H1 (cell line): ENCODE measurements around the gene DES. TPM values are rescaled to one million over a fixed set of nuclear protein-coding genes. Genes with fewer than 3 reads are reported as not detected.

ENCODE experiments used
- CTCF ChIA-PET: fragments of 300-600 bp; sonication (Branson Sonifier 250); formaldehyde crosslinking; loops from one replicate; lab custom pipeline; 2021; ENCODE audit not compliant: partially characterized antibody; lab: Charles Lee
- POLR2A ChIA-PET: fragments of 300-600 bp; sonication (Branson Sonifier 250); formaldehyde crosslinking; loops from one replicate; lab custom pipeline; 2021; ENCODE audit warnings: inconsistent platforms; ENCODE audit not compliant: partially characterized antibody; lab: Charles Lee
- DNase-seq, 2 experiments: peaks; one replicate each; pipeline versions ENCODE4 v3.0.0 to v3.0.0-alpha.2; 2010 to 2022; ENCODE audit warnings: low spot score in 2 of 2, low read depth in 1 of 2, mixed read lengths in 1 of 2
- FAIRE-seq: peaks from 2 replicates; lab custom pipeline; 2011; peaks lifted over from hg19 to GRCh38; lab: Jason Lieb, UNC
- H2AFZ ChIP-seq: 2 replicates; pipeline ENCODE4 v1.8.1; 2012; ENCODE audit warnings: low read length, inconsistent platforms
- H2AK5ac ChIP-seq: 2 replicates; pipeline ENCODE4 v1.6.1; 2013; ENCODE audit warnings: low read depth, low read length
- H2BK120ac ChIP-seq: replicated peaks from 2 replicates; pipeline ENCODE3; 2013; ENCODE audit warnings: low read depth, low read length, inconsistent platforms
- H2BK12ac ChIP-seq: 2 replicates; pipeline ENCODE4 v1.6.1; 2013; ENCODE audit warnings: low read depth, low read length
- H2BK15ac ChIP-seq: 2 replicates; pipeline ENCODE4 v1.6.1; 2013; ENCODE audit warnings: low read length
- H2BK20ac ChIP-seq: 2 replicates; pipeline ENCODE4 v1.6.1; 2013; ENCODE audit warnings: low read length
- H2BK5ac ChIP-seq: 2 replicates; pipeline ENCODE4 v1.6.1; 2013; ENCODE audit warnings: low read depth, low read length
- H3K14ac ChIP-seq: 2 replicates; pipeline ENCODE4 v1.6.1; 2013; ENCODE audit warnings: inconsistent platforms; ENCODE audit not compliant: insufficient read length
- H3K18ac ChIP-seq: 2 replicates; pipeline ENCODE4 v1.6.1; 2013; ENCODE audit warnings: low read length; ENCODE audit errors: extremely low read depth
- H3K23ac ChIP-seq: 2 replicates; pipeline ENCODE4 v1.6.1; 2013; ENCODE audit warnings: inconsistent platforms; ENCODE audit not compliant: insufficient read length
- H3K23me2 ChIP-seq: 2 replicates; pipeline ENCODE4 v1.6.1; 2013; ENCODE audit warnings: low read depth, low read length
- H3K27ac ChIP-seq: 2 replicates; pipeline ENCODE4 v1.6.1; 2011; ENCODE audit warnings: low read depth, low read length, inconsistent platforms
- H3K27me3 ChIP-seq, 4 experiments: replicated peaks in 1 of 4; 1 replicate in 1 of 4; 2 replicates in 3 of 4; pipeline versions ENCODE4 v1.6.1 to v1.8.1; 2011 to 2013; ENCODE audit warnings: low read length in 3 of 4, mild to moderate bottlenecking in 3 of 4, inconsistent platforms in 2 of 4, mixed read lengths in 2 of 4, moderate library complexity in 1 of 4; ENCODE audit not compliant: control insufficient read depth in 3 of 4, insufficient read depth in 3 of 4; ENCODE audit errors: extremely low read depth in 1 of 4
- H3K36me3 ChIP-seq, 4 experiments: 2 replicates each; pipeline versions ENCODE4 v1.6.1 to v1.8.1; 2011 to 2013; ENCODE audit warnings: mild to moderate bottlenecking in 4 of 4, low read length in 3 of 4, moderate library complexity in 2 of 4, control low read depth in 1 of 4, inconsistent platforms in 1 of 4; ENCODE audit not compliant: insufficient read depth in 4 of 4, control insufficient read depth in 2 of 4
- H3K4ac ChIP-seq: replicated peaks from 2 replicates; pipeline ENCODE3; 2013; ENCODE audit warnings: low read length, low read depth, mixed read lengths, inconsistent platforms; ENCODE audit not compliant: insufficient read length
- H3K4me1 ChIP-seq, 4 experiments: replicated peaks in 1 of 4; 1 replicate in 1 of 4; 2 replicates in 3 of 4; pipeline versions ENCODE4 v1.6.1 to v1.8.1; 2011 to 2013; ENCODE audit warnings: low read length in 3 of 4, inconsistent platforms in 2 of 4, mixed read lengths in 1 of 4; ENCODE audit not compliant: insufficient read depth in 4 of 4, control insufficient read depth in 3 of 4
- H3K4me2 ChIP-seq, 2 experiments: 2 replicates each; pipeline versions ENCODE4 v1.6.1 to v1.8.1; 2011 to 2013; ENCODE audit warnings: low read depth in 2 of 2, low read length in 2 of 2, control low read depth in 1 of 2, inconsistent platforms in 1 of 2, mild to moderate bottlenecking in 1 of 2; ENCODE audit not compliant: insufficient read depth in 1 of 2
- H3K4me3 ChIP-seq, 4 experiments: fragments of 200-600, 300-600 bp in 1 of 4; sonication (generic), shearing (Covaris generic), sonication (Bioruptor Twin) in 1 of 4; 2 replicates each; pipeline versions ENCODE4 v1.5.1 to v1.8.1; 2011 to 2016; ENCODE audit warnings: low read length in 4 of 4, low read depth in 3 of 4, control low read depth in 2 of 4, inconsistent platforms in 2 of 4, mild to moderate bottlenecking in 2 of 4, mixed read lengths in 1 of 4, moderate library complexity in 1 of 4; ENCODE audit not compliant: insufficient read depth in 2 of 4; ENCODE audit errors: extremely low read depth in 1 of 4
- H3K56ac ChIP-seq: replicated peaks from 2 replicates; pipeline ENCODE3; 2013; ENCODE audit warnings: low read depth, mild to moderate bottlenecking, mixed read lengths, low read length, inconsistent platforms; ENCODE audit not compliant: insufficient read length
- H3K79me1 ChIP-seq: 2 replicates; pipeline ENCODE4 v1.6.1; 2013; ENCODE audit warnings: low read depth, low read length, control low read depth
- H3K79me2 ChIP-seq, 2 experiments: 2 replicates each; pipeline versions ENCODE4 v1.6.1 to v1.8.1; 2012 to 2013; ENCODE audit warnings: low read length in 2 of 2, mild to moderate bottlenecking in 2 of 2, inconsistent platforms in 1 of 2; ENCODE audit not compliant: insufficient read depth in 2 of 2, control insufficient read depth in 1 of 2
- H3K9ac ChIP-seq, 4 experiments: replicated peaks in 1 of 4; 1 replicate in 1 of 4; 2 replicates in 3 of 4; pipeline versions ENCODE4 v1.6.1 to v1.8.1; 2011 to 2013; ENCODE audit warnings: low read depth in 3 of 4, low read length in 3 of 4, control low read depth in 2 of 4, mild to moderate bottlenecking in 2 of 4, moderate library complexity in 2 of 4, inconsistent platforms in 1 of 4; ENCODE audit errors: extremely low read depth in 1 of 4
- H3K9me3 ChIP-seq, 2 experiments: 2 replicates each; pipeline versions ENCODE4 v1.6.1 to v1.8.1; 2012 to 2013; ENCODE audit warnings: mild to moderate bottlenecking in 2 of 2, moderate library complexity in 2 of 2, control low read depth in 1 of 2, inconsistent platforms in 1 of 2, low read depth in 1 of 2, low read length in 1 of 2, mixed read lengths in 1 of 2; ENCODE audit not compliant: insufficient read depth in 2 of 2
- H4K20me1 ChIP-seq, 2 experiments: replicated peaks in 1 of 2; 2 replicates each; pipeline versions ENCODE3 to v1.8.1; 2011 to 2013; ENCODE audit warnings: inconsistent platforms in 2 of 2, low read length in 2 of 2, mild to moderate bottlenecking in 1 of 2; ENCODE audit not compliant: insufficient read depth in 2 of 2, control insufficient read depth in 1 of 2
- H4K5ac ChIP-seq: 2 replicates; pipeline ENCODE4 v1.6.1; 2013; ENCODE audit warnings: low read length, low read depth, mixed read lengths, inconsistent platforms; ENCODE audit not compliant: insufficient read length
- H4K8ac ChIP-seq: 2 replicates; pipeline ENCODE4 v1.8.0; 2013; ENCODE audit warnings: mild to moderate bottlenecking, moderate library complexity, low read length, inconsistent platforms; ENCODE audit not compliant: insufficient read depth; ENCODE audit errors: extremely low read depth
- H4K91ac ChIP-seq: replicated peaks from 2 replicates; pipeline ENCODE3; 2013; ENCODE audit warnings: low read length, mixed read lengths, inconsistent platforms; ENCODE audit not compliant: insufficient read length
- CBX8 ChIP-seq: fragments of 300-800, 300-1000 bp; sonication (generic); IDR thresholded peaks from 2 replicates; pipeline ENCODE4 v1.7.1; 2016; ENCODE audit warnings: low read depth, low read length, borderline replicate concordance
- CHD1 ChIP-seq: IDR thresholded peaks from 2 replicates; pipeline ENCODE4 v1.6.1; 2012; ENCODE audit warnings: low read depth, low read length, improper control_type of control experiment
- CTBP2 ChIP-seq: IDR thresholded peaks from 2 replicates; pipeline ENCODE4 v1.7.0; 2011; ENCODE audit warnings: borderline replicate concordance, mild to moderate bottlenecking, moderate library complexity, mixed read lengths, low read length; ENCODE audit not compliant: insufficient read depth, insufficient read length
- JUN ChIP-seq: IDR thresholded peaks from 2 replicates; pipeline ENCODE4 v1.6.1; 2011; ENCODE audit warnings: low read depth, mild to moderate bottlenecking, improper control_type of control experiment, low read length
- POLR2AphosphoS5 ChIP-seq: IDR thresholded peaks from 2 replicates; pipeline ENCODE4 v1.6.1; 2011; ENCODE audit warnings: low read depth, low read length
- RAD21 ChIP-seq, 2 experiments: IDR thresholded peaks in 1 of 2; conservative IDR thresholded peaks in 1 of 2; 2 replicates each; pipeline ENCODE4 v1.6.1; 2011; ENCODE audit warnings: low read depth in 2 of 2, low read length in 2 of 2, improper control_type of control experiment in 1 of 2, inconsistent platforms in 1 of 2, mild to moderate bottlenecking in 1 of 2, moderate library complexity in 1 of 2
- RBBP5 ChIP-seq: IDR thresholded peaks from 2 replicates; pipeline ENCODE4 v1.7.1; 2012; ENCODE audit warnings: low read depth, mild to moderate bottlenecking, inconsistent platforms, low read length, moderate library complexity, borderline replicate concordance
- SIX5 ChIP-seq: IDR thresholded peaks from 2 replicates; pipeline ENCODE4 v1.6.1; 2011; ENCODE audit warnings: mild to moderate bottlenecking, low read depth, low read length
- SP1 ChIP-seq: IDR thresholded peaks from 2 replicates; pipeline ENCODE4 v1.6.1; 2011; ENCODE audit warnings: low read depth, low read length
- SP2 ChIP-seq: IDR thresholded peaks from 2 replicates; pipeline ENCODE4 v1.6.1; 2012; ENCODE audit warnings: mild to moderate bottlenecking, low read length, inconsistent platforms
- TBP ChIP-seq: IDR thresholded peaks from 2 replicates; pipeline ENCODE4 v1.6.1; 2011; ENCODE audit warnings: low read depth, low read length, improper control_type of control experiment
- WGBS, 2 experiments: shearing (Covaris generic) in 1 of 2; methylation state at CpG; one replicate each; pipeline versions ENCODE4 v1.1.6 to v1.1.7; 2013 to 2015; ENCODE audit warnings: low lambda C conversion rate in 2 of 2, mixed read lengths in 2 of 2, inconsistent platforms in 1 of 2, low coverage in 1 of 2, missing lambda C conversion rate in 1 of 2; ENCODE audit not compliant: insufficient replicate concordance in 2 of 2, insufficient coverage in 1 of 2, insufficient read length in 1 of 2; ENCODE audit errors: extremely low coverage in 1 of 2, missing lambda C conversion rate in 1 of 2; 5-methylcytosine and 5-hydroxymethylcytosine counted together
- polyA plus RNA-seq, 7 experiments: library from polyadenylated mRNA; depleted of rRNA in 3 of 7; stranded (reverse) in 5 of 7; unstranded in 2 of 7; fragments of >200 nt in 5 of 7; fragments of 200-250 nt in 2 of 7; gene quantifications; 1 replicate in 5 of 7; 2 replicates in 1 of 7; 4 replicates in 1 of 7; pipeline versions ENCODE4 v1.2.1 to v1.2.3, GENCODE V29; 2011 to 2013; ENCODE audit warnings: missing spikeins in 2 of 7, mixed read lengths in 2 of 7
- total RNA-seq: library from RNA; stranded (reverse); fragmentation: NEBNext Ultra II Directional; extraction: Animal tissue kit (Norgen Biotek cat#: 25700); gene quantifications from 2 replicates; pipeline ENCODE4 v1.2.1, GENCODE V29; 2021
- TF ChIP-seq, protein P1 (sequence below): IDR thresholded peaks from 2 replicates; pipeline ENCODE4 v1.6.1; 2011; ENCODE audit warnings: low read length, improper control_type of control experiment
- TF ChIP-seq, protein P2 (sequence below): IDR thresholded peaks from 2 replicates; pipeline ENCODE4 v1.6.1; 2011; ENCODE audit warnings: low read depth, mild to moderate bottlenecking, low read length; ENCODE audit not compliant: insufficient read depth

DES gene
- total and polyA plus RNA-seq, 2 of the 8 experiments (the other 6 are each of a cell fraction or from before 2014, with no cell fraction given): 1.8 to 4.3 TPM

DNA sequence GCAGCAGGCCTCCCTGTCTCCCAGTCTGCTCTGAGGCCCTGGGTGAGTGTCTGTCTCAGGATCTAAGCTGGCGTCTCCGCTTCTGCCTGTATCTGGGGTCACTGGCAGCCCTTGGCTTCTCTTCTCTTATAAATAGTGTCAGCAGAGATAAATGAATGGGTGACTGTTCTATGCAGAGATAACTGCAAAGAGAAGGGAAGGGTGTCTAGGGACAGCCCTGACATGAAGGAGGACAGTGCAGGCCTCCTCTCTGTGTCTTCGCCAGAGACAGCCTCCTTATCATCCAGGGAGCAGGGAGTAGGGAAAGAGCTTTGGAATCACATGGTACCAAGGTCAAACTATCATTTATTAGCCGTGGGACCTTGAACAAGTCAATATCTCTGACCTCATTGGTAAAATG, 52.3 kb downstream of the DES start:
- Histone ChIP-seq H2BK12ac (no peak overlapping the region), H4K8ac (no peak overlapping the region), H3K27me3 (no peaks in the 10 kb centered on the region), H3K18ac (no peak overlapping the region), H3K4me2 (no peak overlapping the region), H3K27ac (no peak overlapping the region), H4K91ac (no peak overlapping the region), H4K20me1 (peaks cover 0 to 3% of the 10 kb centered on the region in 2 experiments), H3K4ac (no peak overlapping the region), H3K9ac (no peak overlapping the region), H2AK5ac (no peak overlapping the region), H3K23me2 (no peaks in the 10 kb centered on the region), H2AFZ (no peak overlapping the region), H3K23ac (no peak overlapping the region), H2BK15ac (no peak overlapping the region), H2BK120ac (no peak overlapping the region), H4K5ac (no peak overlapping the region), H2BK20ac (no peak overlapping the region), H3K79me1 (no peaks in the 10 kb centered on the region), H3K56ac (no peak overlapping the region), H3K4me3 (no peak overlapping the region), H3K4me1 (no peaks in the 10 kb centered on the region; a peak in 1 of 7 replicates), H3K9me3 (no peaks in the 10 kb centered on the region), H3K14ac (no peak overlapping the region), H3K79me2 (no peaks in the 10 kb centered on the region), H3K36me3 (no peaks in the 10 kb centered on the region), H2BK5ac (no peak overlapping the region)
- WGBS, 2 experiments: 77% methylated on average over 4 of the region's 4 CpGs; no CpG with 5 or more reads in 1 of the 2 experiments
- CTCF ChIA-PET: interaction anchor here (0.6 to 113.1 kb wide), 5 partner anchors 12 to 68 kb away, joined by 3 to 7248 read pairs (median 6); partner anchors contain the start of genes ASIC4, CHPF, DES and GMPPA
- DNase-seq: no peak
- POLR2A ChIA-PET: interaction anchor here (0.9 to 1.5 kb wide), 5 partner anchors 9 to 28 kb away, joined by 3 to 4 read pairs (median 3); no protein-coding TSS in a partner anchor
- no peak for FAIRE-seq
- TF ChIP-seq RBBP5 (no peak), SIX5 (no peak), SP1 (no peak), POLR2AphosphoS5 (no peak), JUN (no peak), CHD1 (no peak), RAD21 (IDR thresholded peaks at IDR 0.05 in 1 of 2, conservative IDR thresholded peaks at IDR 0.05 in 1 of 2; ENCODE audit: low read depth in 2 of 2, low read length in 2 of 2) (no peak), SP2 (no peak), CBX8 (no peak), TBP (no peak), CTBP2 (no peak)
- TF ChIP-seq, protein P1, sequence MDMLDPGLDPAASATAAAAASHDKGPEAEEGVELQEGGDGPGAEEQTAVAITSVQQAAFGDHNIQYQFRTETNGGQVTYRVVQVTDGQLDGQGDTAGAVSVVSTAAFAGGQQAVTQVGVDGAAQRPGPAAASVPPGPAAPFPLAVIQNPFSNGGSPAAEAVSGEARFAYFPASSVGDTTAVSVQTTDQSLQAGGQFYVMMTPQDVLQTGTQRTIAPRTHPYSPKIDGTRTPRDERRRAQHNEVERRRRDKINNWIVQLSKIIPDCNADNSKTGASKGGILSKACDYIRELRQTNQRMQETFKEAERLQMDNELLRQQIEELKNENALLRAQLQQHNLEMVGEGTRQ: no peak
- TF ChIP-seq, protein P2, sequence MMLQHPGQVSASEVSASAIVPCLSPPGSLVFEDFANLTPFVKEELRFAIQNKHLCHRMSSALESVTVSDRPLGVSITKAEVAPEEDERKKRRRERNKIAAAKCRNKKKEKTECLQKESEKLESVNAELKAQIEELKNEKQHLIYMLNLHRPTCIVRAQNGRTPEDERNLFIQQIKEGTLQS: no peak
